NOMO-1 treated with DMSO at 0.1 percent for 48 hours (cell line): Measurements from ENCODE around the gene CXorf58.

Experiments
- DNase-seq: peaks from one replicate; lab custom pipeline; 2025; ENCODE audit not compliant: unreplicated experiment; lab: John Stamatoyannopoulos, UW

Gene CXorf58

DNA sequence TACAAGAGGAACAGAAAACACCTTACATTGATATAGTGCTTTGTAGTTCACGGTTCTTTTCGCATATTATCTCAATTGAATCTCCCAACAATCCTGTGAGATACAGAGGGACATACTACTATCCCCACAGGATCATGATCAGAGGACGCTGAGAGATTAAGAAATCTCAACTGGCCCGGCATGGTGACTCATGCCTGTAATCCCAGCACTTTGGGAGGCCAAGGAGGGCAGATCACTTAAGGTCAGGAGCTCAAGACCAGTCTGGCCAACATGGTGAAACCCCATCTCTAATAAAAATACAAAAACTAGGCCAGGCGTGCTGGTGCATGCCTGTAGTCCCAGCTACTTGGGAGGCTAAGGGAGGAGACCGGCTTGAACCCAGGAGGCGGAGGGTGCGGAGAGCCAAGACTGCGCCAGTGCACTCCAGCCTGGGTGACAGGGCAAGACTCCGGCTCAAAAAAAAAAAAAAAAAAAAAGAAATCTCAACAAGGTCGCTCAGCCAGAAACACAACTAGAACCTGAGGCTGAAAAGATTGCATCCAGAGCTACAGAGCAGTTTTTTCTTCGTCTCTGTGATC, 7.5 kb upstream of the CXorf58 start:
- no peak for DNase-seq

- peak; percentile 64 for DNase-seq
These were observed 6.7 kb upstream of the CXorf58 start for GRCh38 chrX:23901060-23901459.

GRCh38 chrX:23901805-23902204, 6.0 kb upstream of the CXorf58 start:
- DNase-seq: peak; percentile 86

DNA sequence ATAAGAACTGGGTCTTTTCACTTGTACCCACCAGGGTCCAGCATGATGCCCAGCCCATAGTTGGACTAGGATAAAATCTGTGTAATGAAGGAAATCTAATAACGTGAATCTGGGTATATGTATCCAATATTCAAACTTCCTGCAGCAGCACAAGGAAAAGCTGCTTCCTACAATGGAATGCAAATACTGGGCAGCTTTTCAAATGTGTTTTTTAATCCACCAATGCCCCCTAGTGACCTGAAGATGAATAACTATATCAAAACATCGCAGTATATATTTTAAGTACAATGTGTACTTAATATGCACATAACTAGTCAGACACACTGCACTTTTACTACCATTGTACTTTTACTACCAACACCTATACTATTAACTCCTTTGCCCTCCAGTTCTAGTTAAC, 5.4 kb upstream of the CXorf58 start:
- peak; percentile 33 for DNase-seq

- no peak for DNase-seq
These were observed 3.7 kb upstream of the CXorf58 start for GRCh38 chrX:23904096-23904495.

GRCh38 chrX:23907111-23907497, 702 bp upstream of the CXorf58 start:
- no peak for DNase-seq

DNA sequence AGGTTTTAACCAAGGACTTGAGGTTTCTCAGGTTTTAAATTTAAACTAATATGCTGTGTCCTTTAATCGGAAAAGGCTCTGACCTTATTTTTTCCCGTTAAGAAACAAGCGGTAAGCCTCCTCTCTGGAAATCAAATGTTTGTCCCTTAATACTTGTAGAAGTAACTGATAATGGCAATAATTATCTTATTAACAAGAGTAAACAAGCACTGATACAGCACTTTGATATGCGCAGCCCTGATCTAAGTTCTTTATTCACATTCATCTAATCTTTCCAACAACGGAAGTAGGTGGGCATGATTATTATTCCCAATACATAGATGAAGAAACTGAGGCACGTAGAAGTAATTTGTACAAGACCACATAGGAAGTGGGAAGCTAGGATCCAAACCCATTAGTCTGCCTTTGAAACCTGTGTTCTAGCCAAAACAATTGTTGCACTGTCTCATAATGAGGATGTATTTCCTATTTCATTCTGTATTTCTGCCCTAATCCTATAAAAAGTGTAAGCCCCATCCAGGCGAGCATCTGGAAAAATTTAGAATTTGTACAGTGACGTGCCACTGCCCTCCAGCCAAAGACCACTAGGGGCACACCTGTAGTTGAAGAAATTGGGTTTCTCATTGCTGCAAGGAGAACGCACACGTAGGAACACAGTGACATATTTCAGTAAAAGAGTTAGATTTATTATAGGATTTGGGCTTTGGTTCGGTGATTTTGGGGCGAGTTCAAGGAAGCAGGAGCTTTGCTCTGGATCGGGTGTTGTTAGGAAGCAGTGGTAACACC, 606 bp downstream of the CXorf58 start:
- DNase-seq: no peak

GRCh38 chrX:23911126-23911835, 3.5 kb downstream of the CXorf58 start:
- DNase-seq: peak; percentile 21

DNA sequence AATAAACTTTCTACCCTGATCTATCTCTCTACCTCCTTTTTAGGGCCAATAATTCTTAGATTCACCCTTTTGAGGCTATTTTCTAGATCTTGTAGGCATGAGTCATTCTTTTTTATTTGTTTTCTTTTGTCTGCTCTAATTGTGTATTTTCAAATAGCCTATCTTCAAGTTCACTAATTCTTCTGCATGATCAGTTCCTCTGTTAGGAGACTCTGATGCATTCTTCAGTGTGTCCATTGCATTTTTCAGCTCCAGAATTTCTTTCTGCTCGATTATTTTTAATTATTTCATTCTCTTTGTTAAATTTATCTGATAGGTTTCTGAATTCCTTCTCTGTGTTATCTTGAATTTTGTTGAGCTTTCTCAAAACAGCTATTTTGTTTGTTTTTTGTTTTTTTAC, 11.3 kb downstream of the CXorf58 start:
- no peak for DNase-seq

DNA sequence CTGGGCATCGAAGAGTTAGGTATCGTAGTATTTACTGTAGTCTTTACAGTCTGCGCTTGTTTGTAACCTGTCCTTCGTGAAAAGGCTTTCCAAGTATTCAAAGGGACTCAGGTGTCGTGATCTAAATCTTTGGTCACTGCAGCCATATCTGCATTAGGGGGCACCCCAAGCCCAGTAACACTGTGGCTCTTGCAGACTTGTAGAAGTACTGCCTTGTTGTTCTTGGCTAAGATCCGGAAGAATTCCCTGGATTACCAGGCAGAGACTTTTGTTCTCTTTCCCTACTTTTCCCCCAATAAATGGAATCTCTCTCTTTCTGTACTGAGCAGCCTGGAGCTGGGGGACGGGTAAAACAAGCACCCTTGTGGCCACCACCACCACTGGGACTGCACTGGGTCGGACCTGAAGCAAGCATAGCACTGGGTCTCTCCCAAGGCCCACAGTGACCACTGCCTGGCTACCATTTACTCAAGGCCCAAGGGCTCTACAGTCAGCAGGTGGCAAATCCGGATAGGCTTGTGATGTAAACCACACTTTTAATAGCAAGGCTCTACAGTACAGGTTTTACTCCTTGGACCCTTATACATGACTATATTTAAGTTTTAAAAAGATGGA, 12.0 kb downstream of the CXorf58 start:
- DNase-seq: no peak

- DNase-seq: no peak
These were observed 18.2 kb downstream of the CXorf58 start for GRCh38 chrX:23926015-23926414.

DNA sequence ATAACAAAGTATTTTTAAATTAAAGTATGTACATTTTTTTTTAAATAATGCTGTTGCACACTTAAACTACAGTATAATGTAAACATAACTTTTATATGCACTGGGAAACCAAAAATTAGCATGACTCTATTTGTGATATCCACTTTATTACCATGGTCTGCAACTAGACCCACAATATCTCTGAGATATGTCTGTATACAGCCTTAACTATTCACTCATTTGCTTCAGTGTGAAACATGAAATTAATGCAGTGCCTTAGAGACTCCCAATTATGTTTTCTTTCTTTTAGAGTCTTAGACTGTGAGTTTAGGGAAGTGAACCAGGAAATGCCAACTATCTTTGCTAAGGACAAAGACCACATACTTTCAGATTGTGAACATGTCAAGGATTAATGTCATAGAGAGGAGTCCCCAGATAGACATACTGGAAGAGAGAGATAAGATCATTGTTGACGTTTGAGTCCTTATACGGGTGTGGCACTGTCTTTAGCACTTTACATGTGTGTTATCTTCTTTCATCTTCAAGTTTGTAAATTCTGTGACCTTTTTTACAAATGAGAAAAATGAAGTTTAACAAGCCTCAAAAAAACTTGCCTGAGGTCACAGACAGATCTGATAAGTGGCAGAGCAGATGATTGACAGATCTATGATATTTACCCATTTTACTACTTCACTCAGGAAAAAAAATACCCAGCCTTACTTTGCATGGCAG, 23.2 kb downstream of the CXorf58 start:
- DNase-seq: peak; percentile 60

DNA sequence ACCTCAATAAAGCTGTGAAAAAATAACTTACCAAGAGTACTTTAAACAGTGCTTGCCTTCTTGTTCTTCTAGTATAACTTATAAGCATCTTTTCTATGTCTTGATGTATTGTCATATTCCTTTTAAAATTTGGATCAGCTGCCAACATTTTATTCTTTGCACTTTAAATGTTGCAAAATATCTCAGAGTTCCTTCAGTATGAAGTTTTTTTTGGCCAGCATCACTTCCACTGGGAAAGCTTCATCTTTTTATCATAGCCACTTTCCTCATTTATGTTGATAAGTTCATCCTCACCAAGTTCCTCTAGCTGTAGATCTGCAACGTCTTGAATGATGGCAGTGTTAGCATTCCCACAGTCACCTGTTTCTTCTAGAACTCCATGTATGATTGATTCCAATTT, 24.2 kb downstream of the CXorf58 start:
- DNase-seq: no peak

DNA sequence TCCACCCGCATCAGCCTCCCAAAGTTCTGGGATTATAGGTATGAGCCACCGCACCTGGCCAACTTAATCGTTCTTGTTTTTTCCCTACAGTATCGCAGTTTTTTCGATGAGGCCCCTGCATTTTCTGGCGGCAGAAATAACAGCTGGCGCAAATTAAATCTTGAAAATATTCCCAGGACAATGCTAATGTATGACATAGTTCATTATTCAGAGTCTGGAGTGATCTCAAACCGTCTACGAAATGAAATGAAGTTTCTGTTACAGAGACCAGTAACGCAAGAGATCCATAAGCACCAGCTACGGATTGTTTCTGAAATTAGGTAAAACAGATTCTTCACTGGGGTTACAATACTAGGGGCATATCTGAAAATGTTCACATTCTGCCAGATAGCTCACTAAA, 27.3 kb downstream of the CXorf58 start:
- no peak for DNase-seq

GRCh38 chrX:23936180-23936579, 28.4 kb downstream of the CXorf58 start:
- no peak for DNase-seq

GRCh38 chrX:23937100-23937499, 29.3 kb downstream of the CXorf58 start:
- DNase-seq: no peak

- no peak for DNase-seq
These were observed 30.9 kb downstream of the CXorf58 start for GRCh38 chrX:23938690-23939089.

- DNase-seq: no peak
These were observed 31.4 kb downstream of the CXorf58 start for GRCh38 chrX:23939203-23939602.

DNA sequence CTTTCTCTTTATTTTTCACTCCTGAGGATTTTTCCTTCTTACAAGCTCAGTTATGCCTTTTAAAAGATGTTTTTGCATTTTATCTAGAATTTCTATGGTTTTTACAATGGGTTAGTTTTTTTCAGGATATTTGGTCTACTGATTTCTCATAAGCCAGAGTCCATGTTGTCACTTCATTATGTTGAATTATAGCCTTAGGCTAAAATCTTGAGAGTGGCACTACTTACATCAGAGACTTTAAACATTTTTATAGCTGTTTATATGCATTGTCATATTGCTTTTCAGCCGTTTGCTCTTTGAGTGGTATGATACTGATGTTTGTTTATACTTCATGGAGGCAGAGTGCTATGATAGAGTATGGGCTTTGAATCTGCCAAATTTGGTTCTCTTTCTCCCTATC, 36.4 kb downstream of the CXorf58 start:
- no peak for DNase-seq

- no peak for DNase-seq
These were observed 37.4 kb downstream of the CXorf58 start for GRCh38 chrX:23945206-23945605.

DNA sequence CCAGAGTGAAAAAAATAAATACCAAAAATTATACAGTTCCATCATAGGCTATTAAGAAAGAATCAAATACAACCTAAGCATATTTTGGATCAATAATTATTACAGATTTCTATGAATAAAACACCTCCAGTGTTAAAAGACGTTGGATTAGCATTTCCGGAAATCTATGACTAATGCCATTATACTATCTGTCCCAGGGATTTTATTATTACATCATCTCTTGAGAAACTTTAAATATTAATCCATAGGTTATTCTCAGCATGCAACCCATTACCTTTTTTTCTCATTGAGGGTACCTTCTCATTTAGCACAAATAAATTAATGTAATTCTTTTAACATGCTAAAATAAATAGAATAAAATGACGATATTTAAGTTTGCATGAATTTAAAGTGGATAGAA, 44.6 kb downstream of the CXorf58 start:
- DNase-seq: peak; percentile 2
